T-helper 2 cell (primary cell): ENCODE data around the gene TRANK1.
A peak's percentile ranks its signal among the peaks of the same experiment; 100 is the strongest.
"Not testable (repeated sequence)": the region's sequence is repeated elsewhere in the genome, so short reads cannot be mapped to it uniquely, and the experiment has no call there.

Experiments used
- DNase-seq, 5 experiments: peaks; one replicate each; pipeline versions ENCODE4 v3.0.0 to v3.0.0-alpha.2; 2012 to 2022

TRANK1 gene

DNA sequence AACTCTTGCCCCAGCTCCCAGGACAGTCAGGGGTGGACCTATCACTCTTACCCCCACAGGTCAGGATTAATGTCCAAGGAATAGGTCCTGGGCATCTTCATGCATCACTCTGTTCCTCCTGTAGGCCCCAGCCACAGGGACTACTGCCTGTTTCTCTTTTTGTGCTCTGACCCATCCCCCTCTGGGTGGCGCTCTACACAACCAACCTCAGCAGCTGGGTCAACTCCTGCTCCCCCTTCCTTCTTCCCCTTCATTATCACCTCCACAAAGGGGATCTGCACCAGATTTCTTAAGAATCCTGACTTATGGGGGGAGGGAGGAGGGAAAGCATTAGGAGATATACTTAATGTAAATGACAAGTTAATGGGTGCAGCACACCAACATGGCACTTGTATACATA lies 12.2 kb upstream of the TRANK1 start:
- DNase-seq, result no peak

DNA sequence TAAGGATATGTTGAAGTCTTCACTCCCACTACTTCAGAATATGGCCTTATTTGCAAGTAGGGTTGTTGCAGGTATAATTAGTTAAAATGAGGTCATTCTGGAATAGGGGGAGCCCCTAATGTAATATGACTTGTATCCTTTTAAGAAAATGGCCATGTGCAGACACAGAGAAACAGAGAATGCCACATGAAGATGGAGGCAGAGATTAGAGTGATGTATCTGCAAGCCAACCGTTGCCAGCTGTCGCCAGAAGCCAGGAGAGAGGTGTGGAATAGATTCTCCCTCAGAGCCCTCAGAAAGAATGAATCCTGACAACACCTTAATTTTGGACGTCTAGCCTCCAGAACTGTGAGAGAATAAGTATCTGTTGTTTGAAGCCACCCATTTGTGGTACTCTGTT lies 11.3 kb upstream of the TRANK1 start:
- no peak for DNase-seq

DNA sequence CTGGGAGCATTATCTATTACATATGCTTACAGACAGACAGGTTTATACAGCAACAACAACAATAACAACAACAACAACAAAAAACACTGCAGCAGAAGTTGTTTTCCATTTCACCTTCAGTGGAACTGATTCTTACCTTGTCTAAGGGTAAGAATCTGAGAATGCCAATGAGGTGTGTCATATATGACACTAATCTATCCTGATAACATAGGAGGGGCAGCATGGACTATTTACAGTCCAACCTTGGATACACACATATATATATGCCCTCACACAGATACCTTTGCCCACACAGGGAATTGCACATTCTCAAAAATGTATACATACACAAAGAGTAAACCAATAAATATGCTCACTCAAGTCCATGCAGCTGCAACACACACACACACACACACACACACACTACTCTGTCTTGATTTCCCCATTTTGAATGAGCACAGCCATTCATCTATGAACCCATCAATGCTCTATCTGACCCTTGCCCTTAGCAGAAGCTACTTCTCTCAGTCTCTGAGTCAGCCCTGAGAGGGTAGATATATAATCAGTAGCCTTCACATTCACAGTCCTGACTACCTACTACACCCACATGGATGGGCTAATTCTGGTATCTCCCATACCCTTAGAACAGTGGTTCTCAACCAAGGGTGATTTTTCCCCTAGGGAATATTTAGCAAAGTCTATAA lies 9.7 kb upstream of the TRANK1 start:
- no peak for DNase-seq

DNA sequence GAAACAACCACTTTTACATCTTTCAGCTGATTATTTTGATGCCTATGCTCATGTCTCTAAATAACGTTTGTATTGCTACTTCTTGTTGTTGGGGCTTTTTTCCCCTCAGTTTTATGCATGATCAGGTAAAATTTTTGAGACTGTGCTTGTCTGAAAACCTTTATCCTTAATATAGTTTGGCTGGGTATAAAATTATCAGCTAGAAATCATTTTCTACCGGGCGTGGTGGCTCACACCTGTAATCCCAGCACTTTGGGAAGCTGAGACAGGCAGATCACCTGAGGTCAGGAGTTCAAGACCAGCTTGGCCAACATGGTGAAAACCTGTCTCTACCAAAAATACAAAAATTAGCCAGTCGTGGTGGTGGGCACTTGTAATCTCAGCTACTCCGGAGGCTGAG lies 3.0 kb upstream of the TRANK1 start:
- DNase-seq, result not testable (repeated sequence)

DNA sequence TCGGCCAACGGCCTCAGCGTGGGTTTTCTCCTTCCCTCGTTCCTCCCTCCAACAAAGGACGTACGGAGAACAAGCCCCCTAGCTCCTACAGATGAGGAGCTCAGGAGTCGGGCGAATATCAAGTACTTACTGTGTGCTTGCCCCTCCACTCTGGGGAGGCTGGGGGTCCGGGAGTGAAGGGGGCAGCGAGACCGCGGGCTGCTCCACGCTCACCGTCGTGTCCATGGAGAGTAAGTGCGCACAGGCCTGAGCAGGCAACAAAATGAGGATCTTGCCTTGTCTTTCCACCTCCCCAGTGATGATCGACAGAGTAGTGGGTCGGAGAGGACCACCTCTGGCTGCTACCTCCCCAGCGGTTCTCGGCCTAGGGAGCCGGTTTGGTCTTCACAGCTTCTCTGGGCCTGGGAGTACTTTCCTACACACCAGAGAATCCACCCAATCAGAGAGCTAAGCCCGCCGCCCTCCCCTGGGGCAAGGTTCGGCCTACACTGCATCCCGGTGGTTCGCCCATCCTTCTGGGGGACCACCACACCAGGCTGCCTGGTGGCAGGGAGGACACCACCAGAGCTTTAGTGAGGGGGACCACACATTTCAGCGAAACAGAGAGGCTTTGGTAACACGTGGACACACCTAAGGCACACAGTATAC lies 603 bp upstream of the TRANK1 start:
- no peak for DNase-seq

DNA sequence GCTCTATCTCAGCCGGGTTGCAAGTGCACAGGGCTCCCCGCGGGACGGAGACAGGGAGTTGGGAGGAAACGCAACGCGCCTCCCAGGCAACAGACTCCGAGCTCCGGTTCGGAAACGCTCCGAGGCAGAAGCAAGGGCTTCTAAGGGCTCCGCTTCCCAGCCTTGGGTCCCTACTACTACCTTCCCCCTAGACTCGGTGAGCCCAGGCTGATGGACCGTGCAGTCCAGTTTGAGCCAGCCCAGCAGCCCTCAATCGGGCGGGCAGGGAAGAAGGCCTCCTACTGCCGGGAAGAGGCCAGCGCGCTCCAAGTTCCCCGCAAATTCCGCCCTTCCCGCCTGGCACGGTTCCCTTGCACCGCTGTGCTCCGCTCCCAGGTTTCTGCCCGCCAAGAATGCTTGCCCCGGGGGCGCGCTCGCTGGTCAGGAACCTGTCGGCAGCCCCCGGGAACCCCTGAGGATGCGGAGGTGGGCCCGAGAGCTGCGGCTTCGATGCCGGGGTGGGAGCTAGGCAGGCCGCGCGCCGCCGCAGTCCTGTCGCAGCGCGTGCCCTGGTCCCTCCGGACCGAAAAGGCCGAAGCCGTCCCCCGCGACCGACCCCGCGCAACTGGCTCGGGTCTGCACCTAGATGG lies 728 bp downstream of the TRANK1 start:
- DNase-seq, result peak; percentile 6 to 51 (median 15)

DNA sequence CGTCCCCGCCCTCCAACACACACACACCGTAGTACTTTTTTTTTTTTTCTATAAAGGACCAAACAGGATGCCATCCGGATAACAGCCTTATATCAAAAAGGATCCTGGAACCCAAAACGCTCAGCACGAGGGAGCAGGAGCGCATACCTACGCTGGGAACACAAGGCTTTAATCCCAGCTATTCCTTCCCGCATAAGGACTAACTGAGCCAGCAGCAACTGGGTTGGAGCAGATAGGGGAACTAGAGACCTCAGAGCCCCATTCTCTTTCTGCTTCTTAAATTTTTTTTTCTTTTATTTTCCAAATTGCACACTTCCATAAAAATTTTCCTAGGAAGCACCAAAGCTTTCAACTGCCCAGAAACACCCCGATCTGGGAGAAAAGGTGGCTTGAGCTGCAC lies 1.3 kb downstream of the TRANK1 start:
- DNase-seq, result no peak

DNA sequence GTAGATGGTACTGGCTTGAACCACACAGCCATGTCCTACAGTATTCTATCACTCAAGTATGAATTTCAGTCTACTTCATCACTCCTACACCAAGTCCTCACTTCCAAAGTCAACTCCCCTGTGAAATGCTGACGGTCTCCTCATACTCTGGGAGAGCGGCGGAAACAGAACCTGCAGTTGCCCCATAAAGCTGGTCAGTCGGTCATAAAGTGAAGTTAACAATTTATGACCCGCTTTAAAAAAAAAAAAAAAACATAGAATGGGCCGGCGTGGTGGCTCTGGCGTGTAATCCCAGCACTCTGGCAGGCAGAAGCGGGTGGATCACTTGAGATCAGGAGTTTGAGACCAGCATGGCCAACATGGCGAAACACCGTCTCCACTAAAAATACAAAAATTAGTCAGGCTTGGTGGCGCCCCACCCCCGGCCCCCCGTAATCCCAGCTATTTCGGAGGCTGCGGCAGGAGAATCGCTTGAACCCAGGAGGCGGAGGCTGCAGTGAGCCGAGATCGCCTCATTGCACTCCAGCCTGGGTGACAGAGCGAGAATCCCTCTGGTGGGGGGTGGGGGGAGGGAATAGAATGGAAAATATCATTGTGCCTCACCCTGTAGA lies 2.1 kb downstream of the TRANK1 start:
- DNase-seq, result no peak

DNA sequence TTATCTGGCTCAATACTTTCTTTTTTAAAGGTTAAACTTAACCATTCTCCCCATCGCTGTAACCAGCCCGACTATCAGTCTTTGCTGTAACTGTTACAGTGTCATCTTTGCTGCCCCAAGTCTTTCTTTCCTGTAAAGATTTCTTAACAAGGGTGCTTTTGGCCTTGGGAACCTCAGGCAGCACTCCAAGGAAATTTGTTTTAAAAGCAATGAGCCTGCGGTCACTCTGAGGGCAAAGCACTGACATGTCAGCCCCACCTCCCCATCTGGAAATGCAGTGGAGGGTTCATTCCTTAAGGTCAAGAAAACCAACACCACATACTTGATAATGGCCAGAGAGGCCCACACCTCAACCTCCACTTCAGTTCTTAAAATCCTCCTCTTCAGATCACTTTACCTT lies 3.2 kb downstream of the TRANK1 start:
- DNase-seq, result no peak

DNA sequence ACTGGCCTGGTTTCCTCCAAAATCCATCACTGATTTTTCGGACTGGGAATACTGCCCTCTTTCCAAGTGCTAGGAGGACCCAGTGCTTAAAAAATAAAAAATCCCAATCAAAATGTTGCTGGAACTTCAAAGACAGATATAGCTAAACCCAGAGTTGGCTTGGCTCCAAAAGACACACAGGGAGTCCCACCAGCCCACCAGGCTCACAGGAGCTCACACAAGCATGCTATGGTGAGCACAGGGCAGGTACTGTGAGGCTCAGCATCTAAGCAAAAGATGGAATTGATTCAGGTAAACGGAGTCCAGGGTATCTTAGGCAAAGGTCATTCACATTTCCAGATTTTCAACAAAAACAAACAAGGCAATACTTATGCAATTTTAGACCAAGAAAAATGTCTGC lies 3.7 kb downstream of the TRANK1 start:
- no peak for DNase-seq

DNA sequence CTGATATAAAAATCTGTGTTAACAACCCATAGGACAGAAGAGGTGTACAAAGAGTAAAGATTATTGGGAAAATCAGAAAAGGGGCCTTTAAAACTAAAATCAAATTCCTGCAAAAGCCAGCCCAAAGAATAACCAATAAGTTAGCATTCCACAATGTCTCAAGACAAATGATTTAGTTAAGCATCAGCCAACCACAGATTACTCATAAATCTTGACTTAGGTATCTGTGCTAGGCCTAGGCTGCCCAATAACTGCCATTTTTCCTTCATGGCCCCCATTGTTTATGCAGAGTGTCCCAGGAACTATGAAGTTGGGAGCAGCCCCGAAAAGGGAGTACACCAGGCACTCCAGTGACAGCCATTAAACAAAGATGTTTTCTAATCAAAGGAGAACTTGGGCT lies 7.4 kb downstream of the TRANK1 start:
- DNase-seq, result no peak

DNA sequence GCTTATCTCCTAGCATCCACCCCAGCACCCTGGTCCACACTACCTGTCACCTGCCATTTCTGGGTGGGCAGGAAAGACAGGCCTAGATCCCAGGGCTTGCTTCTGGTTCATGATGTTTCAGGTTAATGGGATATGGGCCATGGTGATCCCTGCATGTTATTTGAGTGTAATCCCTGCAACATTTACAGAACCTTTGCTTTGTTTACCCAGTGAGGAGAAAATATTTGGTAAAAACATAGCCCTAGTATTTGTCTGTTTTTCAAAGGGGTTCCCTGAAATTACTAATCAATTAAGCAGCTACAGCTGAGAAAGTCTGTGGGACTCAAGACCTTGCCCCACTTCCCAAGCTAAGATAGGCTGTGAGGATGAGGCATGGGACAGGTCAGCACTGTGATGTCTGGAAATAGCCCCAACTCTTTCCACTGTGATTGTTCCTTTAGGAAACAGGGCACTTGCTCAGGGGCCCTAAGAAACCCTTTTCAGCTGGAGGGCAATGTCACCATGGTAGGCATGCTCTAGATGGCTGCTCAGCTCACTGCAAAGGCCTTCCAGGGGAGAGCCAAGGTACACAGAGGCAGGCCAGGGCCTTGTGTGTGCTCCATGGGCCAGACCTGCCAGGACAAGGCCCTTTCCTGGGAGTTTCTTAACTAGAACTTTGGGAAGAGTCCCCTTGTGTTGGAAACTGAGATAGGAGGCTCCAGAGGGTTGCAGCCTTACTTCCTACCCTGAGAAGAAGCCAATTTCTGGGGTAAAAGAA lies 11.1 kb downstream of the TRANK1 start:
- DNase-seq, result no peak

DNA sequence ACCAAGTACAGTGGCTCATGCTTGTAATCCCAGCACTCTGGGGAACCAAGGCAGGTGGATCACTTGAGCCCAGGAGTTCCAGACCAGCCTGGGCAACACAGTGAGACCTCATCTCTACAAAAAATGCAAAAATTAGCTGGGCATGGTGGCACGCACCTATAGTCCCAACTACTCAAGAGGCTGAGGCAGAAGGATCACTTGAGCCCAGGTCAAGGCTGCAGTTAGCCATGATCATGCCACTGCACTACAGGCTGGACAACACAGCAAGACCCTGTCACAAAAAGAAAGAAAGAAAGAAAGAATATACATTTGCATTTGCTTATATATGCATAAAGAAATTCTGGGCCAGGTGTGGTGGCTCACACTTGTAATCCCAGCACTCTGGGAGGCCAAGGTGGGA lies 13.4 kb downstream of the TRANK1 start:
- DNase-seq, result not testable (repeated sequence)

DNA sequence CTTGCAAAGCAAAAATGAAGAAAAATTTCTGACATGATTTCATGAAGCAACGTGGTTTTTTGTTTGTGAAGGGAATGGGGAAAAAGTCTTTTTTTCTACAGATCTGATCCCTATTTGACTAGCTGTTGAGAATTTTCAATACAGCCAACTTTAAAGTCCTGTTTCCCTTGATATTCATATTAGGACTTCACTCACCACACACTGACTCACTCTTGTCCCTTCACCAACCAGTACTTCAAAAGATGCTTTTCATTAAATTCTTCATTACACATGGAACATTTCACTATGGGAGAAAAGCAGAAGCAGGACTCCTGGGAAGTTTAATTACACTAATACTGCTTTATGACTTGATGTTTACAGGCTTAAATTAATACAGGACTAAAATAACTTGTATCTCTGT lies 16.6 kb downstream of the TRANK1 start:
- no peak for DNase-seq

DNA sequence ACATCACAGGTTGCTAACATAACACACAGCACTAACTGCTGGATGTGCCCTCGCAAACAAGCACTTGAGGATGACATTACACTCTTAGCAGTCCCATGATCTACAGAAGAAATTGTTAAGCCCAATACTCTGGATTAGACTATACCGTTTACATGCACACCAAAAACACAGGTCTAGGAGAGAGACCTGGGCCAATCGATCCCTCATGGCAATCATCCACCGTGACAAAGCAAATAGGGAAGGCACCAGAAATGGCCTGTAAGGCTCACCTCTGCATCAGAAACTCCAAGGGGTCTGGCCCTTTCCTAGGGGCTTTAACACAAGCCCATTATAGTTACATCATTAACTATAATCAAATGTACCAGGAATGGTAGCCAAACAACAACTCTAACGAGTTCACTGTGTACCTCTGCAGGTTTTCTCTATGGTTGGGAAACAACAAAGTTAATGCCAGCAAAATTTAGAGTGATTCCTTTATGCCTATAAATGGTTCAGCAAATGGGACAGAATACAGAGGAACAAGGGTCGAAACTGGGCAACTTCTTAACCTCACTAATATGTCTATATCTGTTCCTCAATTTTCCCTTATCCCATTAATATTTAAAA lies 18.5 kb downstream of the TRANK1 start:
- DNase-seq, result no peak

DNA sequence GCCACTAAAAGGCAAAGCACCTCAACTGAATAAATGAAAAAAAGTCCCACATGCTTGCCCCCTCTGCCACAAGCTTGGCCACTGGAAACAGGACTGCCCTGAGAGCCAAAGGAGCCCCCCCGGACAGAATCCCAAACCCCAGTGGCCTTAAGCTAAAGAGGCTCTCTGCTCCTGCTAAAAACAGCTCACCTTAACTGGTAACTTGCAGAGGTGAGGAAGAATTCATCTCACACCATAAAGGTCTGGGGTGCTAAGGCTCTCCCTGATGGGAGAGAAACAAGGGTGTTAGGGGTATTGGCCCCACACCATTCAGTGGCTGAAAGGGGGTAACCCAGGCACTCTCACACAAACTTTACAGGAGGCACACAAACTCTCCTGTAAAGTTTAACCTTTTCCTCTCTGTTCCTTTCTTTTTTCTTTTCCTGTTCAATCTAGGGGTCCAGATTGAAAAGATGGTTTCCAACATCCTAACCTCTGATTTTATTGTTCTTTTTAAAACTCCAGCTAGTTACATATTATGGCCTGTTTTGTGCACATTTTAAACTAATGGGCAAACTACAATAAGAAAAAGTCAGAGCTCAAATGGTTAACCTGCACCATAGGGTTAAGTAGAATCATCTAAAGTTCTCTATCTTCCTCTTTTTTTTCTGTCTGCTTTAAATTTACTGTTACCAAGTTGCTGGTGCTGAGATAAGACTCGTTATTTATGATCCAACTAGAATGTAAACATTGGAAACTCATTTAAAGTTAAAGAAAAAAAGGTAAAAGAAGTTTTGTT lies 19.9 kb downstream of the TRANK1 start:
- no peak for DNase-seq

DNA sequence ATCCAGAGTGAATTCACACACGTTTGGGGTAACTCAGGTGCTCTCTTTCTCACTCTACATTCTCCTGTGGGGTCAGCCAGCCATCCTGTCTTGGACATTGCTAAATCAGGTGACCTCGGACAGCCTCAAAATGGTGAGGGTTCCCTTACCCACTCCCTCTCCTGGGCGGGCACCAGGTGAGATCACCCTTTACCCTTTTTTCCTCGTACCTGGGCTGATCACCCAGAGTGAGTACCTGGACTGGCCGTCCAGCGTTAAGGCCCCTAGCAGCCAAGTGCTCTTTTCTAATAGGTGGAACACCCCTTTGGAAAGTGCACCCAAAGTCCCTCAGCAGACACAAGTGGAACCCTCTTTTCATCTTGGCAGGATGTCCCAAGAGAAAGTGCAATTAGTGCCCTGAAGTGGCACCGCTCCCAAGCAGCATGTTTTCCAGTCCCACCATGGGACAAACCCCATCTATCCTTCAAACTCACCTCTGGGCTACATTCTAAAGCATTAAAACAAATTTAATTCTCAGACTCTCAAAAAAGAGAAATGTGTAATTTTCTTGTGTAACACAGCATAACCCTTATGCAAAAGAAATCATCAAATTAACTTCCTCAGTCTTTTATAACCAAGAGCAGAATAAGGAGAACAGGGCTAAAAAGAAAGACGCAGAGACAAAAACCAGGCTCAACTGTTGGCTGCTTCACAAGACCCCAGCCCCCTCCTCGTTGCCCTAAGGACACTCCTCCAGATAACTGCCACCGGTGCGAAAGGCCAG lies 20.7 kb downstream of the TRANK1 start:
- no peak for DNase-seq

DNA sequence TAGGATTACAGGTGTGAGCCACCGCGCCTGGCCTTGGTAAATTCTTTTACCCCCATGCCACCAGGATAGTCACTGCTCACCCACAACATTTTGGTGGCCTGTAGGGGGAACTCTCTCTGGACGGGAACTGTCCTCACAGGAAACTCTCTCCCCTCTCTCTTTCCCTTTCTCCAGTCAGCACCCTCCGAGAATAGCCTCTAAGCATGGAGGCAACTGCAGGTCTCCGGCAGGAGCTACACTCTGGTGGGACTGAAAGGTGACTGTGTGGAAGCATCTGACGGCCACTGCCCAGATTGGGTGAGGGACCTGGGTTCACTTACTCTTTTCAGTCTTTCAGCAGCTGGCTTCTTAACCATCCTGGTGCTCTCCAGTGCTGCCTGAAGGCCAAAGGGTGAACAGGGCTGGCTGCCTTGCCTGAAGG lies 21.3 kb downstream of the TRANK1 start:
- no peak for DNase-seq

DNA sequence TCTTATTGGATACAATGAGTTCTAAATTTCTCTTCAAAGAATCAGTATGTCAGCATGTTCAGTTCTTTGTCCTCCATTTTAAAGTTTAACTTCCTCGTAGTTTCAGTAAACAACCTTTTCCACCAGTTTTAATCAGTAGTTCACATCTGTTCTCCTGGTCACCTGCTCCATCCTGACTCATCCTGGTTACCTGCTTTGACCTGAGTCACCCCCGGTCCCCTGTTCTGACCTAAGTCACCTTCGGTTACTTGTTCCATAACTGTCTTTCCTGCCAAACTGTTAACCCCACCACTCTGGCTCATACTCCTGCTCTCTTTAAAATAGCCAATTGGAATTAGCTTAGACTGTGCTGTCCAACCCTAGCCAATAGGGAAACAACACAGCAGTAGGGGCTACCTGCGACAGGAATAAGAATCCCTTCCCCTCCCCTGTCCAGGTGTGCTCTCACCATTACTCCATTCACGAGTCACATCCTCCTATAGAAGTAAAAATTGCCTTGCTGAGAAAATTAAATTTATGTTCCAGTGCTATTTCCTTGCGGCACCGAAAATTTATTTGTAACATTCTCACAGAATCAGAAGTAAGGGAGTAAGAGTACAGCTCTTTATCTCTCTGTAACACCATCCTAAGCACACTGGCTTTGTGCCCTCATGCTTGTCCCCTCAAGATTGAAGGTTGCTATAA lies 23.8 kb downstream of the TRANK1 start:
- no peak for DNase-seq

DNA sequence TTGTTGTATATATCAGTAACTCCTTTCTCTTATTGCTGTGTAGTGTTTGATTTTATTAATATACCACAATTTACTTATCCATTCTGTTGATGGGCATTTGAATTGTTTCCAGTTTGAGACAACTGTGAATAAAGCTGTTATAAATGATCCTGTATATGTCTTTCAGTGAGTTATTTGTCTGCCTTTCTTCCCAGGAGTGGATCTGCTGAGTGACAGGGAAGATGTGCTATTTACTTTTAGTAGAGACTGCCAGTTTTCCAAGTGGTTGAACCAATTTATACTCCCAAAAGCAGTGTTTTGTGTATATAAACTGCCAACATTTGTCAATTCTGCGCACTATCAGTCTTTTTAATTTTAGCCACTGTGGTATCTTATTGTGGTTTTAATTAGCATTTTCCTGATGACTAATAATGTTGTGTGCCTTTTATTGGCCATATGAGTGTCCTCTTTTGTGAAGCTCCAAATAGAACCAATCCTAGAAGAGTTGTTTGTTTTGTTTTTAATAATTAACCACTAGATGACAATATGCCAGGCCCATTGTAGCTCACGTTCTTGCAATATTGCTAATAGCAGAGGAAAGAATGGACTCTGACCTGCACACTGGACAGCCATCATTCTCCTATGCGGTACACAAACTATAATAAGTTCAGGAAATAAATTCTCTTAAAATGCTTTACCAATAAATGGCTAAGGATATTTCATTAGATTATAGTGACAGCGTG lies 25.3 kb downstream of the TRANK1 start:
- no peak for DNase-seq
